GM23248 (cell line): ENCODE measurements around the gene CDK16.

Experiments
- EZH2 ChIP-seq: fragments of 200-600 bp; sonication (generic); IDR thresholded peaks from 2 replicates; pipeline ENCODE4 v1.6.1; 2018; ENCODE audit warnings: antibody characterized with exemption, mild to moderate bottlenecking; ENCODE audit not compliant: insufficient read depth, poor library complexity, severe bottlenecking
- EZH2phosphoT487 ChIP-seq: fragments of 200-600 bp; sonication (generic); IDR thresholded peaks from 2 replicates; pipeline ENCODE4 v1.6.1; 2018; ENCODE audit warnings: antibody characterized with exemption, moderate library complexity, mild to moderate bottlenecking, low read depth; ENCODE audit not compliant: insufficient read depth

DNA sequence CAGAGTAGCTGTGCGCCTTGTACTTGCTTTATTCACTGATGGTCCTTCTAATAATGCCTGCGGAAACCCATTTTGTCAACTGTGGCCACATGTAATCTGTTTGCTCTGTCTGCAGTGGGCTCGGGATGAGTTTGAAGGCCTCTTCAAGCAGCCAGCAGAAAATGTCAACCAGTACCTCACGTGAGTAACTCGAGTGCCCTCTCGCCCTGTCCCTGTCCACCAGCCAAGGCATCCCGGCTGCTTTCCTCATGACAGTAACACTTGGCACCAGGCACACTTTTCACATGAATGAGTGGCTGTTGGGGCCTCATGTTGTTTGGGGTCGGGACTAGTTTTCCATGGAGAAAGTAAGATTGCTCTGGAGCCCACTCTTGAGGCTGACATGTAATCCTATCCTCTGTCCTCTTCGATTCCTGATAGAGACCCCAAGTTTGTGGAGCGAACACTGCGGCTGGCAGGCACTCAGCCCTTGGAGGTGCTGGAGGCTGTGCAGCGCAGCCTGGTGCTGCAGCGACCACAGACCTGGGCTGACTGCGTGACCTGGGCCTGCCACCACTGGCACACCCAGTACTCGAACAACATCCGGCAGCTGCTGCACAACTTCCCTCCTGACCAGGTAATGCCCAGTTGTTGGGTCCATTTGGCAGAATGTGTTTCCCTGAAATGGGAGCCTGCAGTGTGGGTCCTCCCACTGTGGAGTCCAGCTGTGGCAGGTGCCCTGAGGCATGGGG, 8.8 kb upstream of the CDK16 start:
- no peak for TF ChIP-seq EZH2phosphoT487
- TF ChIP-seq EZH2 = no peak
